HepG2 (cell line): ENCODE results near the gene MYH7. TPM values are rescaled to one million over a fixed set of nuclear protein-coding genes. Genes with fewer than 3 reads are reported as not detected.

Experiments
- AGO1 ChIP-seq: fragments of 200-400 bp; formaldehyde crosslinking; IDR thresholded peaks from 2 replicates; pipeline ENCODE4 v1.6.1; 2017; ENCODE audit warnings: mild to moderate bottlenecking, low read depth, low read length, moderate library complexity; ENCODE audit not compliant: poor library complexity, severe bottlenecking
- CBX5 ChIP-seq: sonication (generic); formaldehyde crosslinking; IDR thresholded peaks from 2 replicates; pipeline ENCODE4 v1.4.0; 2020; ENCODE audit warnings: missing genetic modification reagents, borderline replicate concordance
- DMAP1 ChIP-seq: IDR thresholded peaks from 2 replicates; pipeline ENCODE4 v1.6.1; 2016
- ELF4 ChIP-seq: sonication (generic); formaldehyde crosslinking; IDR thresholded peaks from 2 replicates; pipeline ENCODE4 v1.5.0; 2020; ENCODE audit warnings: missing genetic modification reagents, mild to moderate bottlenecking, moderate library complexity, borderline replicate concordance
- GZF1 ChIP-seq: sonication (generic); formaldehyde crosslinking; IDR thresholded peaks from 2 replicates; pipeline ENCODE4 v1.5.1; 2020; ENCODE audit warnings: mild to moderate bottlenecking, missing genetic modification reagents
- HHEX ChIP-seq: IDR thresholded peaks from 2 replicates; pipeline ENCODE4 v1.6.1; 2016; ENCODE audit warnings: control low read depth
- KAT2B ChIP-seq: fragments of 150-350 bp; IDR thresholded peaks from 2 replicates; pipeline ENCODE4 v1.6.1; 2014; ENCODE audit warnings: low read depth, low read length, borderline replicate concordance
- NFKBIZ ChIP-seq: IDR thresholded peaks from 2 replicates; pipeline ENCODE4 v1.6.1; 2018; ENCODE audit warnings: missing genetic modification reagents, missing compliant biosample characterization
- NONO ChIP-seq, 2 experiments: fragments of 450-650 bp in 1 of 2; sonication (generic) in 1 of 2; formaldehyde crosslinking in 1 of 2; IDR thresholded peaks in 1 of 2; conservative IDR thresholded peaks in 1 of 2; 2 replicates each; pipeline versions ENCODE4 v1.6.1 to v1.8.0; 2017 to 2022; ENCODE audit warnings: mild to moderate bottlenecking in 1 of 2, missing genetic modification reagents in 1 of 2, moderate library complexity in 1 of 2
- PRMT3 ChIP-seq: sonication (generic); formaldehyde crosslinking; IDR thresholded peaks from 2 replicates; pipeline ENCODE4 v1.8.1; 2022; ENCODE audit warnings: low read depth, mild to moderate bottlenecking, moderate library complexity, missing genetic modification reagents, borderline replicate concordance
- SNAI1 ChIP-seq: sonication (generic); formaldehyde crosslinking; IDR thresholded peaks from 2 replicates; pipeline ENCODE4 v1.5.0; 2020; ENCODE audit warnings: mild to moderate bottlenecking, missing genetic modification reagents, borderline replicate concordance
- TFDP2 ChIP-seq: sonication (generic); formaldehyde crosslinking; IDR thresholded peaks from 2 replicates; pipeline ENCODE4 v1.4.0; 2020; ENCODE audit warnings: missing genetic modification reagents
- THAP7 ChIP-seq: sonication (generic); formaldehyde crosslinking; IDR thresholded peaks from 2 replicates; pipeline ENCODE4 v1.8.1; 2023; ENCODE audit warnings: mild to moderate bottlenecking, missing genetic modification reagents
- THYN1 ChIP-seq: sonication (generic); formaldehyde crosslinking; IDR thresholded peaks from 2 replicates; pipeline ENCODE4 v1.8.1; 2023; ENCODE audit warnings: low read depth, mild to moderate bottlenecking, moderate library complexity, missing genetic modification reagents, borderline replicate concordance
- ZIK1 ChIP-seq: sonication (generic); formaldehyde crosslinking; IDR thresholded peaks from 2 replicates; pipeline ENCODE4 v1.5.0; 2020; ENCODE audit warnings: mild to moderate bottlenecking, low read depth, missing genetic modification reagents, borderline replicate concordance
- ZMAT3 ChIP-seq: sonication (generic); formaldehyde crosslinking; conservative IDR thresholded peaks from 2 replicates; pipeline ENCODE4 v1.7.0; 2021; ENCODE audit warnings: missing genetic modification reagents
- ZNF282 ChIP-seq: fragments of 450-650 bp; IDR thresholded peaks from 2 replicates; pipeline ENCODE4 v1.6.1; 2018; ENCODE audit not compliant: partially characterized antibody
- ZNF598 ChIP-seq: sonication (generic); formaldehyde crosslinking; IDR thresholded peaks from 2 replicates; pipeline ENCODE4 v1.5.1; 2020; ENCODE audit warnings: mild to moderate bottlenecking, missing genetic modification reagents, borderline replicate concordance
- ZNF720 ChIP-seq: sonication (generic); formaldehyde crosslinking; IDR thresholded peaks from 2 replicates; pipeline ENCODE4 v1.4.0; 2020; ENCODE audit warnings: missing genetic modification reagents
- ZNF75D ChIP-seq: sonication (generic); formaldehyde crosslinking; IDR thresholded peaks from 2 replicates; pipeline ENCODE4 v1.8.1; 2023; ENCODE audit warnings: missing genetic modification reagents, mild to moderate bottlenecking, borderline replicate concordance
- ZNF773 ChIP-seq: sonication (generic); formaldehyde crosslinking; IDR thresholded peaks from 2 replicates; pipeline ENCODE4 v1.4.0; 2020; ENCODE audit warnings: missing genetic modification reagents, borderline replicate concordance
- polyA plus RNA-seq, 8 experiments: library from polyadenylated mRNA; depleted of rRNA in 3 of 8; stranded (reverse) in 7 of 8; unstranded in 1 of 8; fragments of >200 nt; fragmentation: Illumina TruSeq in 4 of 8; extraction: Trizol in 4 of 8; gene quantifications; 2 replicates each; pipeline versions ENCODE4 v1.2.1 to v1.2.3, GENCODE V29; 2011 to 2016; ENCODE audit warnings: low read depth in 4 of 8, missing spikeins in 1 of 8, mixed read lengths in 1 of 8; ENCODE audit not compliant: insufficient read depth in 1 of 8
- total RNA-seq, 5 experiments: library from RNA; depleted of rRNA; stranded (reverse); fragments of >200 nt; fragmentation: Illumina TruSeq; extraction: Trizol; gene quantifications; 2 replicates each; pipeline ENCODE4 v1.2.3, GENCODE V29; 2016; ENCODE audit warnings: low read depth in 1 of 5
- TF ChIP-seq, protein P1 (sequence below): sonication (generic); formaldehyde crosslinking; IDR thresholded peaks from 2 replicates; pipeline ENCODE4 v1.5.1; 2020; ENCODE audit warnings: mild to moderate bottlenecking, missing genetic modification reagents, borderline replicate concordance

MYH7 gene
- total and polyA plus RNA-seq, 2 of the 13 experiments (the other 11 are each of a cell fraction or from before 2014, with no cell fraction given) = 0.04 TPM; not detected in 1

GRCh38 chr14:23468704-23469126 lies 33.3 kb upstream of the MYH7 start (continued):
- TF ChIP-seq, protein P1, sequence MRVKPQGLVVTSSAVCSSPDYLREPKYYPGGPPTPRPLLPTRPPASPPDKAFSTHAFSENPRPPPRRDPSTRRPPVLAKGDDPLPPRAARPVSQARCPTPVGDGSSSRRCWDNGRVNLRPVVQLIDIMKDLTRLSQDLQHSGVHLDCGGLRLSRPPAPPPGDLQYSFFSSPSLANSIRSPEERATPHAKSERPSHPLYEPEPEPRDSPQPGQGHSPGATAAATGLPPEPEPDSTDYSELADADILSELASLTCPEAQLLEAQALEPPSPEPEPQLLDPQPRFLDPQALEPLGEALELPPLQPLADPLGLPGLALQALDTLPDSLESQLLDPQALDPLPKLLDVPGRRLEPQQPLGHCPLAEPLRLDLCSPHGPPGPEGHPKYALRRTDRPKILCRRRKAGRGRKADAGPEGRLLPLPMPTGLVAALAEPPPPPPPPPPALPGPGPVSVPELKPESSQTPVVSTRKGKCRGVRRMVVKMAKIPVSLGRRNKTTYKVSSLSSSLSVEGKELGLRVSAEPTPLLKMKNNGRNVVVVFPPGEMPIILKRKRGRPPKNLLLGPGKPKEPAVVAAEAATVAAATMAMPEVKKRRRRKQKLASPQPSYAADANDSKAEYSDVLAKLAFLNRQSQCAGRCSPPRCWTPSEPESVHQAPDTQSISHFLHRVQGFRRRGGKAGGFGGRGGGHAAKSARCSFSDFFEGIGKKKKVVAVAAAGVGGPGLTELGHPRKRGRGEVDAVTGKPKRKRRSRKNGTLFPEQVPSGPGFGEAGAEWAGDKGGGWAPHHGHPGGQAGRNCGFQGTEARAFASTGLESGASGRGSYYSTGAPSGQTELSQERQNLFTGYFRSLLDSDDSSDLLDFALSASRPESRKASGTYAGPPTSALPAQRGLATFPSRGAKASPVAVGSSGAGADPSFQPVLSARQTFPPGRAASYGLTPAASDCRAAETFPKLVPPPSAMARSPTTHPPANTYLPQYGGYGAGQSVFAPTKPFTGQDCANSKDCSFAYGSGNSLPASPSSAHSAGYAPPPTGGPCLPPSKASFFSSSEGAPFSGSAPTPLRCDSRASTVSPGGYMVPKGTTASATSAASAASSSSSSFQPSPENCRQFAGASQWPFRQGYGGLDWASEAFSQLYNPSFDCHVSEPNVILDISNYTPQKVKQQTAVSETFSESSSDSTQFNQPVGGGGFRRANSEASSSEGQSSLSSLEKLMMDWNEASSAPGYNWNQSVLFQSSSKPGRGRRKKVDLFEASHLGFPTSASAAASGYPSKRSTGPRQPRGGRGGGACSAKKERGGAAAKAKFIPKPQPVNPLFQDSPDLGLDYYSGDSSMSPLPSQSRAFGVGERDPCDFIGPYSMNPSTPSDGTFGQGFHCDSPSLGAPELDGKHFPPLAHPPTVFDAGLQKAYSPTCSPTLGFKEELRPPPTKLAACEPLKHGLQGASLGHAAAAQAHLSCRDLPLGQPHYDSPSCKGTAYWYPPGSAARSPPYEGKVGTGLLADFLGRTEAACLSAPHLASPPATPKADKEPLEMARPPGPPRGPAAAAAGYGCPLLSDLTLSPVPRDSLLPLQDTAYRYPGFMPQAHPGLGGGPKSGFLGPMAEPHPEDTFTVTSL (CRISPR knock-in tag) = no peak
- no peak for TF ChIP-seq CBX5 (CRISPR knock-in tag)
- TF ChIP-seq AGO1 = no peak
- no peak for TF ChIP-seq ZNF75D (CRISPR knock-in tag)
- TF ChIP-seq PRMT3 = no peak
- TF ChIP-seq SNAI1 (CRISPR knock-in tag) = no peak
- TF ChIP-seq HHEX (CRISPR knock-in tag) = no peak
- no peak for TF ChIP-seq NONO (IDR thresholded peaks at IDR 0.05)
- no peak for TF ChIP-seq NONO (CRISPR knock-in tag; conservative IDR thresholded peaks at IDR 0.05)
- TF ChIP-seq THAP7 (CRISPR knock-in tag) = peak; percentile 89
- no peak for TF ChIP-seq DMAP1 (CRISPR knock-in tag)
- TF ChIP-seq ZNF282 = no peak
- TF ChIP-seq ZNF720 (CRISPR knock-in tag) = no peak
- TF ChIP-seq NFKBIZ (CRISPR knock-in tag) = no peak
- TF ChIP-seq THYN1 (CRISPR knock-in tag) = peak; percentile 88; the same call in 1 of the 2 replicates
- no peak for TF ChIP-seq KAT2B
- TF ChIP-seq ZMAT3 = no peak
- no peak for TF ChIP-seq ELF4 (CRISPR knock-in tag)
- no peak for TF ChIP-seq TFDP2 (CRISPR knock-in tag)
- no peak for TF ChIP-seq GZF1 (CRISPR knock-in tag)
- 0 out of 2 replicates have a peak, but pooled peaks have one; percentile 6 for TF ChIP-seq ZIK1 (CRISPR knock-in tag)
- no peak for TF ChIP-seq ZNF773 (CRISPR knock-in tag)
- no peak for TF ChIP-seq ZNF598 (CRISPR knock-in tag)
